Heart left ventricle (tissue), 16 donors: Measurements from ENCODE around the gene LRRC3B. TPM values are rescaled to one million over a fixed set of nuclear protein-coding genes. Genes with fewer than 3 reads are reported as not detected.

Source experiments
- ATAC-seq, 4 donors: fragments of 200-7000 bp; cut with Tn5 transposase; one replicate each; pipeline ENCODE4 v1.9.1; 2020 to 2022; ENCODE audit warnings: moderate library complexity in 4 of 4, mild to moderate bottlenecking in 3 of 4, moderate number of reproducible peaks in 1 of 4
- DNase-seq, 5 donors: peaks; one replicate each; pipeline ENCODE4 v3.0.0-alpha.2; 2020
- H3K27ac ChIP-seq, 12 donors: fragments of 200-600 bp; sonication (generic) in 4 of 12; one replicate each; pipeline versions ENCODE4 v1.5.0 to v1.8.0; 2016 to 2022; ENCODE audit warnings: mild to moderate bottlenecking in 2 of 12
- H3K27me3 ChIP-seq, 9 donors: fragments of 200-600 bp; sonication (generic) in 2 of 9; one replicate each; pipeline versions ENCODE4 v1.5.1 to v1.8.0; 2016 to 2022; ENCODE audit warnings: mild to moderate bottlenecking in 3 of 9
- H3K36me3 ChIP-seq, 9 donors: fragments of 200-600 bp; sonication (generic) in 2 of 9; one replicate each; pipeline versions ENCODE4 v1.5.0 to v1.8.0; 2018 to 2022; ENCODE audit warnings: mild to moderate bottlenecking in 2 of 9
- H3K4me1 ChIP-seq, 12 donors: fragments of 200-600 bp; sonication (generic) in 4 of 12; one replicate each; pipeline versions ENCODE4 v1.5.0 to v1.8.0; 2016 to 2022; ENCODE audit warnings: mild to moderate bottlenecking in 3 of 12
- H3K4me3 ChIP-seq, 12 donors: fragments of 200-600 bp; sonication (generic) in 4 of 12; one replicate each; pipeline versions ENCODE4 v1.5.0 to v1.8.0; 2017 to 2022; ENCODE audit warnings: mild to moderate bottlenecking in 9 of 12, moderate library complexity in 4 of 12
- H3K9me3 ChIP-seq, 12 donors: fragments of 200-600 bp; sonication (generic) in 4 of 12; one replicate each; pipeline versions ENCODE4 v1.5.0 to v1.8.0; 2016 to 2022; ENCODE audit warnings: mild to moderate bottlenecking in 1 of 12
- CTCF ChIP-seq, 12 donors: fragments of 200-600 bp; sonication (generic) in 4 of 12; IDR thresholded peaks; one replicate each; pipeline versions ENCODE4 v1.5.0 to v1.8.0; 2018 to 2022; ENCODE audit warnings: antibody characterized with exemption in 12 of 12, mild to moderate bottlenecking in 5 of 12
- POLR2A ChIP-seq, 2 donors: fragments of 450-650 bp; IDR thresholded peaks; one replicate each; pipeline ENCODE4 v1.6.1; 2017; ENCODE audit warnings: antibody characterized with exemption in 2 of 2, mild to moderate bottlenecking in 2 of 2, moderate library complexity in 2 of 2
- WGBS, 4 donors: extraction: QIAGEN DNeasy Blood & Tissue Kit in 2 of 4; methylation state at CpG; one replicate each; pipeline versions ENCODE4 v1.1.5 to v1.1.7; 2013 to 2018; 5-methylcytosine and 5-hydroxymethylcytosine counted together
- intact Hi-C, 10 donors: fragments of 100-400 bp; cut with DNase I; formaldehyde crosslinking; loops; one replicate each; pipeline versions ENCODE4 v1.11.1 to v1.14.2; 2022
- polyA plus RNA-seq, 2 donors: library from polyadenylated mRNA; stranded (reverse); fragments of 200-250 nt; gene quantifications; one replicate each; pipeline ENCODE4 v1.2.3, GENCODE V29; 2013
- total RNA-seq, 9 donors: library from RNA; depleted of rRNA in 2 of 9; stranded (reverse); fragments of >200 nt in 2 of 9; fragmentation: NEBNext Ultra II Directional in 3 of 9; extraction: Animal tissue kit (Norgen Biotek cat#: 25700) in 3 of 9; gene quantifications; one replicate each; pipeline versions ENCODE4 v1.1.0 to v1.2.4, GENCODE V29; 2016 to 2023
- donor health status: ischemic (EF 13 %, LVEDD 7.1; RV severe dilation, severe dysfunction).
- donor health status: healthy with polysubstance abuse.
- donor health status: DM: no; HTN: yes; CAD: no.
- donor health status: DM: no; HTN: no; CAD: no.
- donor health status: ischemic (EF 25% LVEDD 6.9; RV normal size, moderate dysfunction).
- donor health status: ischemic (EF 25% LVEDD 5.7; RV mildly dilated, moderate dysfunction).
- donor health status: healthy.
- donor health status: DM: yes; HTN: yes; CAD: no.
- donor health status: ischemic (EF 35%, LVEDD 5.7; RV mildly dilated, moderate dysfunction).
- donor health status: nonischemic (EF 11% LVEDD 7.7; RV severe dilation, severe dysfunction).
- donor health status: DM: yes; HTN: yes; CAD: no.
- donor health status: PGD.
- donor health status: ischemic (EF 29% LVEDD 5.4; RV normal size, mild dysfunction).
- donor health status: nonischemic (EF 23%, LVEDD 6.1; RV moderate dilation, normal function).

Gene LRRC3B
- total and polyA plus RNA-seq, 11 donors, result 0.04 to 0.32 (median 0.22) TPM; not detected in 4

GRCh38 chr3:26652164-26652563 is 29.6 kb downstream of the LRRC3B start:
- Histone ChIP-seq H3K4me3 (no peak overlapping the region), H3K9me3 (no peaks in the 10 kb centered on the region), H3K4me1 (peaks cover 0 to 7% (median 0%) of the 10 kb centered on the region in 12 donors), H3K36me3 (no peaks in the 10 kb centered on the region), H3K27me3 (no peaks in the 10 kb centered on the region), H3K27ac (no peak overlapping the region)
- intact Hi-C loops, result no loop called here
- ATAC-seq (peak; percentile 61 to 96 (median 92)), DNase-seq (peak in 4 of 5 donors; percentile 34 to 66 (median 50))
- 32 to 55% (median 52%) methylated on average over 5 of the region's 5 CpGs for WGBS, 4 donors
- TF ChIP-seq CTCF (IDR thresholded peaks at IDR 0.05) (no peak), POLR2A (IDR thresholded peaks at IDR 0.05) (no peak)

GRCh38 chr3:26653811-26654425 is 31.3 kb downstream of the LRRC3B start:
- DNase-seq (no peak), ATAC-seq (no peak)
- Histone ChIP-seq H3K4me1 (peaks cover 0 to 7% (median 0%) of the 10 kb centered on the region in 12 donors), H3K36me3 (no peaks in the 10 kb centered on the region), H3K27ac (no peak overlapping the region), H3K27me3 (no peaks in the 10 kb centered on the region), H3K9me3 (no peaks in the 10 kb centered on the region), H3K4me3 (no peak overlapping the region)
- TF ChIP-seq POLR2A (IDR thresholded peaks at IDR 0.05), result no peak
- TF ChIP-seq CTCF (IDR thresholded peaks at IDR 0.05), result no peak
- intact Hi-C loops, result no loop called here
- 93 to 96% (median 94%) methylated on average over 1 of the region's 1 CpG for WGBS, 4 donors

- ATAC-seq, result no peak
- intact Hi-C loops, result no loop called here
- H3K4me1 ChIP-seq, result peaks cover 0 to 7% (median 0%) of the 10 kb centered on the region in 12 donors
- TF ChIP-seq CTCF (IDR thresholded peaks at IDR 0.05), result no peak
- no peak for TF ChIP-seq POLR2A (IDR thresholded peaks at IDR 0.05)
- H3K27me3 ChIP-seq, result no peaks in the 10 kb centered on the region
- no peak overlapping the region for H3K27ac ChIP-seq
- no peak overlapping the region for H3K4me3 ChIP-seq
- 78 to 80% (median 79%) methylated on average over 2 of the region's 2 CpGs for WGBS, 4 donors
- no peaks in the 10 kb centered on the region for H3K9me3 ChIP-seq
- H3K36me3 ChIP-seq, result no peaks in the 10 kb centered on the region
- no peak for DNase-seq
Measured at GRCh38 chr3:26655231-26655630, 32.7 kb downstream of the LRRC3B start.

- intact Hi-C loops, result no loop called here
- ATAC-seq, result no peak
- no peak overlapping the region for H3K4me3 ChIP-seq
- H3K36me3 ChIP-seq, result no peaks in the 10 kb centered on the region
- no peaks in the 10 kb centered on the region for H3K27me3 ChIP-seq
- no peak overlapping the region for H3K27ac ChIP-seq
- no peak for DNase-seq
- H3K4me1 ChIP-seq, result peaks cover 0 to 2% (median 0%) of the 10 kb centered on the region in 12 donors
- TF ChIP-seq CTCF (IDR thresholded peaks at IDR 0.05), result no peak
- no peak for TF ChIP-seq POLR2A (IDR thresholded peaks at IDR 0.05)
- WGBS, 4 donors, result 80 to 87% (median 83%) methylated on average over 6 of the region's 6 CpGs
- H3K9me3 ChIP-seq, result no peaks in the 10 kb centered on the region
Measured at GRCh38 chr3:26657348-26657976, 34.9 kb downstream of the LRRC3B start.
